GM21825 (cell line): ENCODE data around the gene CLDN2.

Experiments
- ATAC-seq: cut with Tn5 transposase; IDR thresholded peaks from one replicate; pipeline ENCODE4 v1.9.1; 2021; ENCODE audit warnings: mild to moderate bottlenecking, moderate library complexity; ENCODE audit not compliant: unreplicated experiment

CLDN2 gene

GRCh38 chrX:106917830-106918500 lies 2.2 kb upstream of the CLDN2 start:
- ATAC-seq: no peak

GRCh38 chrX:106921637-106922036 lies 1.4 kb downstream of the CLDN2 start:
- no peak for ATAC-seq

- no peak for ATAC-seq
These were observed 6.8 kb downstream of the CLDN2 start for GRCh38 chrX:106927023-106927422.

- ATAC-seq: no peak
These were observed 7.5 kb downstream of the CLDN2 start for GRCh38 chrX:106927700-106928099.

GRCh38 chrX:106928227-106928626 lies 8.0 kb downstream of the CLDN2 start:
- no peak for ATAC-seq

GRCh38 chrX:106931831-106932491 lies 11.8 kb downstream of the CLDN2 start:
- ATAC-seq: no peak

- ATAC-seq: no peak
These were observed 12.3 kb downstream of the CLDN2 start for GRCh38 chrX:106932492-106932923.

- no peak for ATAC-seq
These were observed 12.8 kb downstream of the CLDN2 start for GRCh38 chrX:106932960-106933537.

- no peak for ATAC-seq
These were observed 13.3 kb downstream of the CLDN2 start for GRCh38 chrX:106933538-106933961.

- ATAC-seq: no peak
These were observed 15.0 kb downstream of the CLDN2 start for GRCh38 chrX:106935175-106935574.

GRCh38 chrX:106936246-106936645 lies 16.0 kb downstream of the CLDN2 start:
- no peak for ATAC-seq

GRCh38 chrX:106939566-106939965 lies 19.4 kb downstream of the CLDN2 start:
- no peak for ATAC-seq

GRCh38 chrX:106940068-106940467 lies 19.9 kb downstream of the CLDN2 start:
- no peak for ATAC-seq

GRCh38 chrX:106946464-106946863 lies 26.3 kb downstream of the CLDN2 start:
- no peak for ATAC-seq

- no peak for ATAC-seq
These were observed 28.4 kb downstream of the CLDN2 start for GRCh38 chrX:106948641-106949040.

GRCh38 chrX:106949366-106949765 lies 29.2 kb downstream of the CLDN2 start:
- ATAC-seq: no peak

GRCh38 chrX:106950381-106950780 lies 30.2 kb downstream of the CLDN2 start:
- no peak for ATAC-seq

GRCh38 chrX:106951230-106951629 lies 31.0 kb downstream of the CLDN2 start:
- ATAC-seq: no peak

- ATAC-seq: no peak
These were observed 31.9 kb downstream of the CLDN2 start for GRCh38 chrX:106952089-106952488.

- ATAC-seq: no peak
These were observed 32.3 kb downstream of the CLDN2 start for GRCh38 chrX:106952538-106952937.

- no peak for ATAC-seq
These were observed 32.8 kb downstream of the CLDN2 start for GRCh38 chrX:106952988-106953387.

- ATAC-seq: no peak
These were observed 33.8 kb downstream of the CLDN2 start for GRCh38 chrX:106954041-106954440.
